K562 (cell line): ENCODE measurements around the gene PRKG1. TPM values are rescaled to one million over a fixed set of nuclear protein-coding genes. Genes with fewer than 3 reads are reported as not detected.

Experiments
- ESRRA ChIP-seq: fragments of 450-650 bp; IDR thresholded peaks from 2 replicates; pipeline ENCODE4 v1.6.1; 2014; ENCODE audit warnings: low read depth, mild to moderate bottlenecking, moderate library complexity, borderline replicate concordance
- GTF2B ChIP-seq: IDR thresholded peaks from 2 replicates; pipeline ENCODE4 v1.6.1; 2011; ENCODE audit not compliant: insufficient read length; ENCODE audit errors: extremely low read depth
- SAP30 ChIP-seq: fragments of 200-600 bp; sonication (generic); IDR thresholded peaks from 2 replicates; pipeline ENCODE4 v1.6.1; 2012; ENCODE audit warnings: borderline replicate concordance, low read depth, mild to moderate bottlenecking, moderate library complexity, low read length, control low read depth, inconsistent platforms; ENCODE audit not compliant: insufficient read depth, poor library complexity, severe bottlenecking
- ZBTB11 ChIP-seq, 3 experiments: fragments of 200-800 bp in 1 of 3; fragments of 250-450 bp in 1 of 3; fragments of 450-650 bp in 1 of 3; sonication (Bioruptor Pico) in 1 of 3; sonication (Bioruptor generic) in 1 of 3; formaldehyde crosslinking in 1 of 3; IDR thresholded peaks; 2 replicates each; pipeline versions ENCODE4 v1.6.1 to v1.8.0; 2016 to 2022; ENCODE audit warnings: mild to moderate bottlenecking in 2 of 3, missing genetic modification characterization in 2 of 3, missing compliant biosample characterization in 1 of 3, moderate library complexity in 1 of 3
- polyA plus RNA-seq, 8 experiments: library from polyadenylated mRNA; depleted of rRNA in 4 of 8; stranded (reverse) in 5 of 8; unstranded in 3 of 8; fragments of >200 nt; fragmentation: Nextera tagmentation in 2 of 8; fragmentation: Illumina TruSeq in 1 of 8; extraction: Ambion mirVana in 2 of 8; extraction: Trizol in 1 of 8; gene quantifications; 2 replicates each; pipeline versions ENCODE4 v1.2.1 to v1.2.3, GENCODE V29; 2011 to 2014; ENCODE audit warnings: inconsistent platforms in 1 of 8, missing spikeins in 1 of 8
- total RNA-seq, 7 experiments: library from RNA; depleted of rRNA in 6 of 7; stranded (reverse); fragments of >200 nt in 6 of 7; fragmentation: Illumina TruSeq in 2 of 7; extraction: Trizol in 2 of 7; gene quantifications; 2 replicates each; pipeline versions ENCODE4 v1.2.1 to v1.2.3, GENCODE V29; 2011 to 2021; ENCODE audit warnings: low replicate concordance in 1 of 7
- TF ChIP-seq, protein P1 (sequence below): fragments of 450-650 bp; IDR thresholded peaks from 2 replicates; pipeline ENCODE4 v1.6.1; 2016; ENCODE audit warnings: borderline replicate concordance

The PRKG1 gene
- total and polyA plus RNA-seq, 9 of the 15 experiments (the other 6 are each of a cell fraction or from before 2014, with no cell fraction given): 0.22 TPM; not detected in 8

DNA sequence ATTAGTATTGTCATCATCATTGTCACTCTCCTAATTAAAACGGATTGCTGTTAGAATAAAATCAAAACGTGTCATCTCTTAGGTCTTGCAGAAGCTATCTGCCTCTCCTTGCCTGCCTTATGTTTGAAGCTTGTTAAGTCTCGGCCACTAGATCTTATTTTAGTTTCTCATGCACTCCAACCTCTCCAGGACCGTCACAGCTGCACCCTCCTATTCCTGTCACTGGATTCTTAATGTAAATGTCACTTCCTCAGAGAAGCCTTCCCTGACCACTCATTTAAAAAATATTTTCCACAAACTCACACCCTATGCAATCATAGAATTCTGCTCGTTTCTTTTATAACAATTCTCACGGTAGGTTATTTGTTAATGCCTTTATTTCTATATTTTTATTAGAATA lies 1135.9 kb downstream of the PRKG1 start (continued):
- no peak for TF ChIP-seq ZBTB11 (CRISPR knock-in tag; IDR thresholded peaks at IDR 0.05)
- TF ChIP-seq GTF2B: no peak
- TF ChIP-seq SAP30: no peak
- TF ChIP-seq, protein P1, sequence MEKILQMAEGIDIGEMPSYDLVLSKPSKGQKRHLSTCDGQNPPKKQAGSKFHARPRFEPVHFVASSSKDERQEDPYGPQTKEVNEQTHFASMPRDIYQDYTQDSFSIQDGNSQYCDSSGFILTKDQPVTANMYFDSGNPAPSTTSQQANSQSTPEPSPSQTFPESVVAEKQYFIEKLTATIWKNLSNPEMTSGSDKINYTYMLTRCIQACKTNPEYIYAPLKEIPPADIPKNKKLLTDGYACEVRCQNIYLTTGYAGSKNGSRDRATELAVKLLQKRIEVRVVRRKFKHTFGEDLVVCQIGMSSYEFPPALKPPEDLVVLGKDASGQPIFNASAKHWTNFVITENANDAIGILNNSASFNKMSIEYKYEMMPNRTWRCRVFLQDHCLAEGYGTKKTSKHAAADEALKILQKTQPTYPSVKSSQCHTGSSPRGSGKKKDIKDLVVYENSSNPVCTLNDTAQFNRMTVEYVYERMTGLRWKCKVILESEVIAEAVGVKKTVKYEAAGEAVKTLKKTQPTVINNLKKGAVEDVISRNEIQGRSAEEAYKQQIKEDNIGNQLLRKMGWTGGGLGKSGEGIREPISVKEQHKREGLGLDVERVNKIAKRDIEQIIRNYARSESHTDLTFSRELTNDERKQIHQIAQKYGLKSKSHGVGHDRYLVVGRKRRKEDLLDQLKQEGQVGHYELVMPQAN: no peak
- no peak for TF ChIP-seq ESRRA
